HG03571 (cell line): ENCODE measurements around the gene NBEA.

Experiments used
- ATAC-seq: cut with Tn5 transposase; IDR thresholded peaks from one replicate; pipeline ENCODE4 v1.9.1; 2021; ENCODE audit not compliant: unreplicated experiment

NBEA gene

DNA sequence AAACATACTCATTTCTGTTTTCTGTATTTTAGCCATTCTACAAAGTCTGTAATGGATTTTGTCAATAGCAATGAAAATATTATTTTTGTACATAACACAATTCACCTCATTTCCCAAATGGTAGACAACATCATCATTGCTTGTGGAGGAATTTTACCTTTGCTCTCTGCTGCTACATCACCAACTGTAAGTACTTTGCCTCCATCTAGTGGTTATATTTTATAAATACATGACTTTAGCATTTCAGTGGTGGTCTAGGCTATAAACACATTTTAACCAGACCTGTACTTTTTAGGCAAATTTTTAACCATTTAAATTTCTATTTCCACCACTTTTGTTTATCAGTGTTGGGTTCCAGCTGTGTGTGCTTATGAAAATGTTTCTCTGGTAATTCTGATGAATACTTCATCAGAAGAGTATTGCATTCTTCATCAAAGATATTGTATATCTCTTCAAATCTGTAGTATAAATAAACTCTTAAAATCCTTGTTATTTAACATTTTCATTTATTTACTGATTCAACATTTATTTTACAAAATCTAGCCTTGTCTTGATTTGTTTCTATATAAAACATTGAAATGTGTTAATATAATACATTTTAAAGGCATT lies 222.4 kb downstream of the NBEA start:
- ATAC-seq, result peak; percentile 81

GRCh38 chr13:35165205-35165604 lies 223.1 kb downstream of the NBEA start:
- ATAC-seq, result no peak

- no peak for ATAC-seq
Observed at GRCh38 chr13:35179494-35179893, 237.4 kb downstream of the NBEA start.

- no peak for ATAC-seq
Observed at GRCh38 chr13:35179920-35180663, 238.0 kb downstream of the NBEA start.

- ATAC-seq, result no peak
Observed at GRCh38 chr13:35190241-35190640, 248.2 kb downstream of the NBEA start.

- no peak for ATAC-seq
Observed at GRCh38 chr13:35191883-35192282, 249.8 kb downstream of the NBEA start.

- no peak for ATAC-seq
Observed at GRCh38 chr13:35198613-35199200, 256.6 kb downstream of the NBEA start.

DNA sequence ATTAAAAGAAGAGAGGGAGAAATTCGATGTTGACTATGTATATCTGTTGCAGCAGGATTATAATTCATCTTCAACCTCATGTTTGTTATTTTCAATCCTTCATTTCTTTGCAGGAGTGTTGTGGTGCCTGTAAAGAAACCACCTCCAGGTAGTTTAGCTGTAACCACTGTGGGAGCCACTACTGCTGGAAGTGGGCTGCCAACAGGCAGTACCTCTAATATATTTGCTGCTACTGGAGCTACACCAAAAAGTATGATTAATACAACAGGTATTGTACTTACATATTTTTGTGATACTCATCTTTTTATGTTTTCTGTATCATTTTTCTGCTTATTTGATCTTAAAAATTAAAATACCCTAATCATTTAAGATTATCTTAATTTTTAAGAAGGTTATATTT lies 266.5 kb downstream of the NBEA start:
- no peak for ATAC-seq

- no peak for ATAC-seq
Observed at GRCh38 chr13:35210261-35210660, 268.2 kb downstream of the NBEA start.

DNA sequence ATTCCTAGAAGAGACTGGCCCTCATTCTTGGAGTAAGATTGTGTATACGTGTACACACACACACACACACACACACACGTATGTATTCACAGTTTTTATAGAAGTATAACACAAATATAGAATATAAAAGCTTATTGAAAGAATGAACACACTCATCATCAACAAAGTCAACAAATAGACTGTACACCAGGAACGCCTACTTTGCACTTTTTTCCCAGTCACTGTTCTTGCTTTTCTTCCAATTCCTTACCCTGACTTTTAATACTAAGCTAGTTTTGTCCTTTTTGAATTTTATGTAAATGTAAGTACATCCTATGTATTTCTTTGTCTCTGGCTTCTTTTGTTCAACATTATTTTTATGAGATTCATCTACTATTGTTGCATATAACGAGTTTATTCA lies 269.9 kb downstream of the NBEA start:
- no peak for ATAC-seq

DNA sequence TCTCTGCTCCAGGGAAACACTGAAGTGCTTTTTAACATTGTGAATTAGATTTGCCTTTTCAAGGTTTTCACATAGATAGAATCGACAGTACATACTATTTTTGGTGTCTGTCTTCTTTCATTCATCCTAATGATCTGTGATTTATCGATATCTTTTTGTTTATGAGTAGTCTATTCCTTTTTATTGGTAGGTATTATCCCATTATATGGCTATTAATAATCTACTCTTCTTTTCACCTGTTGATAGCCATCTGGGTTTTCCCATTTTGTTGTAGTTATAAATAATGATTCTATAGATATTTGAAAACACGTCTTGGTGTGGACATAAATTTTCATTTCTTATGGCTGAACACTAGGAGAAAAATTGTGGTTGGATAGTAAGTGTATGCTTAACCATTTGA lies 271.8 kb downstream of the NBEA start:
- ATAC-seq, result no peak

- ATAC-seq, result no peak
Observed at GRCh38 chr13:35216131-35216530, 274.1 kb downstream of the NBEA start.

- no peak for ATAC-seq
Observed at GRCh38 chr13:35219021-35219420, 277.0 kb downstream of the NBEA start.

DNA sequence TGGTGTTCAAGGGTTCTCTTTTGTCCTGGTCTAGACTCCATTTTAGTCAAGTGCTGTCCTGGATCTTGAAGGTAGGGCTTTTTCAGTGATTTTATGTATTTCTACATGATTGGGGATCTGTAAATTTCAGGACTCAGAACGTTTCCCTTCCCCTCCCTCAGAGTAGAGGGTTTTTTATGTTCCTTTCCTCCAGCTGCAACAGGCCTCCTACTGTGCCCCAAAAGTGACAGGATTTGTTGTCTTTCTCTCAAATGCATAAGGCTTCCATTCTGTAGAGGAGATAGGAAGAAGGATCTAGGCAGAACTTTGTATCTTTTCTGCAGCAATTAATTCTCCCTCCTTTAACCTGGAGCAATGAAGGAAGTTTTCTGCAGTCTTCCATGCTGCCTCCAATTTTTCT lies 283.1 kb downstream of the NBEA start:
- ATAC-seq, result no peak

DNA sequence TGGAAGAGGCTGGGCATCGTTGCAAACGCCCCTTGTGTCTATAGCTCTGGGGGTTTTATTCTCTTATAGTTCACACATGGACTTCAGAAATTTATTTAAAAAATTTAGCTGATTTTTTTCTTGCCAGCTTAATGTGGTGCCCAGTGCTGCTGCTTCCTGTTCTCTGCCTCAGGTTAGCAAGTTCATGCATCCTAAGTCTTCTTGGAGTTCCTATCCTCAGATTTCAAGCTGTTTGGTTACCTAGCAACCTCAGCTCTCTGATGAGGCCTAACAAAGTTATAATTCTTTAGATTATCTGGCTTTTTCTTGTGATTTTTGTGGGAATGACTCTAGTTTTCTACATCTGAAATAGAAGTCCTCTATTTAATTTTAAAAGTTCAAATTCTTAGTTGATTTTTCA lies 283.5 kb downstream of the NBEA start:
- ATAC-seq, result no peak

DNA sequence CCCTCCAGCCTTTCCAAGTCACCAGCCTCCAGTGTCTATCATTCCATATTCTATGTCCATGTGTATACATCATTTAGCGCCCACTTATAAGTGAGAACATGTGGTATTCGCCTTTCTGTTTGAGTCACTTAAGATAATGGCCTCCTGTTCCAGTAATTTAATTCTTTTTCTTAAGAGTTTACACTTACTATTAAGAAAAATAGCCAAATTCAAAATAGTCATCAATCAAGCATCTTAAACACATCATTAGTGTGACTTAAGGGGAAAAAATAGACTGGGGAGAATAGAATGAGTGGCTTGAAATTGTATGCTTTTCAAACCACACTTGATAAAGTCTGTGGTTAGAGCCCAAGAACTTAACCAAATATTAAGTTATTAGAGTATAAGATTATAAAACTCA lies 286.5 kb downstream of the NBEA start:
- no peak for ATAC-seq

DNA sequence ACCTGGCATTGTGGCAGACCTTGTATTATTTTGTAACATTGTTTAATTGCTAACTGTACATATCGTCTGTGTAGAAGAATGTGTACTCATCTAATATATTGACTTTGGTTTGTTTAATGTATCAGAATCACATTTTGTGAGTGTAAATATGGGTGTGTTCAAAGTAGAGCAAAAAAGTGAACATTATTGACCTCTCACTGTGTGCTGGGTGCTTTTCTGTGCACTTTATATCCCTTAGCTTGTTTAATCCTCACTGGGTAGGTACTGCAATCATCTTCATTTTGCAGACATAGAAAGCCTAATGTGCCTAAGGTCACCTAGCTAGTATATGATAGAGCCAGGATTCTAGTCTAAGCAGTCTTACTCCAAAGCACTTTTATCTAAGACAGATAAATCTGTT lies 289.4 kb downstream of the NBEA start:
- no peak for ATAC-seq

DNA sequence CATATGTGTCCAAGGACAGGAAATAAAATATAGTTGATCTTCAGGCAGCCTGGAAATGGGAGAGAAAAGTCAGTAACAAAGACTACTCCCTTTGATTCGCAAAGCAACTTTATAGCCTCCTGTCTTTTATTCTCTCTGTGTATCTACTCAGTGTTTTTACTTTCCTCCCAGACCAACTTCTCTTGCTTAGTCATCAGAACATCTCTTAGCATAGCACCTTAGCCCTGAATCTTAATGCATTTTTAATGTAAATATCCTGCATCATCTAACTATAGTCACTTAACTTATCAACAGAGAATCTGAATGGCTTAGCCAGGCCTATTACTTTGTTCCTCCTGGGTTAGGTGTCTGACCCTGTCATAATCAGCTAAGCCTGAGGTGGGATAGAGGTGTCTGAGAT lies 296.2 kb downstream of the NBEA start:
- no peak for ATAC-seq

- ATAC-seq, result peak; percentile 70
Observed at GRCh38 chr13:35252536-35253205, 310.6 kb downstream of the NBEA start.

- ATAC-seq, result no peak
Observed at GRCh38 chr13:35255241-35255640, 313.2 kb downstream of the NBEA start.

GRCh38 chr13:35256459-35257148 lies 314.5 kb downstream of the NBEA start:
- no peak for ATAC-seq
